Heart left ventricle (tissue), 16 donors: ENCODE results near the gene NOTUM. TPM values are rescaled to one million over a fixed set of nuclear protein-coding genes. Genes with fewer than 3 reads are reported as not detected.
A peak's percentile ranks its signal among the peaks of the same experiment; 100 is the strongest.

ENCODE experiments used
- ATAC-seq, 4 donors: fragments of 200-7000 bp; cut with Tn5 transposase; one replicate each; pipeline ENCODE4 v1.9.1; 2020 to 2022; ENCODE audit warnings: moderate library complexity in 4 of 4, mild to moderate bottlenecking in 3 of 4, moderate number of reproducible peaks in 1 of 4
- DNase-seq, 5 donors: peaks; one replicate each; pipeline ENCODE4 v3.0.0-alpha.2; 2020
- H3K27ac ChIP-seq, 12 donors: fragments of 200-600 bp; sonication (generic) in 4 of 12; one replicate each; pipeline versions ENCODE4 v1.5.0 to v1.8.0; 2016 to 2022; ENCODE audit warnings: mild to moderate bottlenecking in 2 of 12
- H3K27me3 ChIP-seq, 9 donors: fragments of 200-600 bp; sonication (generic) in 2 of 9; one replicate each; pipeline versions ENCODE4 v1.5.1 to v1.8.0; 2016 to 2022; ENCODE audit warnings: mild to moderate bottlenecking in 3 of 9
- H3K36me3 ChIP-seq, 9 donors: fragments of 200-600 bp; sonication (generic) in 2 of 9; one replicate each; pipeline versions ENCODE4 v1.5.0 to v1.8.0; 2018 to 2022; ENCODE audit warnings: mild to moderate bottlenecking in 2 of 9
- H3K4me1 ChIP-seq, 12 donors: fragments of 200-600 bp; sonication (generic) in 4 of 12; one replicate each; pipeline versions ENCODE4 v1.5.0 to v1.8.0; 2016 to 2022; ENCODE audit warnings: mild to moderate bottlenecking in 3 of 12
- H3K4me3 ChIP-seq, 12 donors: fragments of 200-600 bp; sonication (generic) in 4 of 12; one replicate each; pipeline versions ENCODE4 v1.5.0 to v1.8.0; 2017 to 2022; ENCODE audit warnings: mild to moderate bottlenecking in 9 of 12, moderate library complexity in 4 of 12
- H3K9me3 ChIP-seq, 12 donors: fragments of 200-600 bp; sonication (generic) in 4 of 12; one replicate each; pipeline versions ENCODE4 v1.5.0 to v1.8.0; 2016 to 2022; ENCODE audit warnings: mild to moderate bottlenecking in 1 of 12
- POLR2A ChIP-seq, 2 donors: fragments of 450-650 bp; IDR thresholded peaks; one replicate each; pipeline ENCODE4 v1.6.1; 2017; ENCODE audit warnings: antibody characterized with exemption in 2 of 2, mild to moderate bottlenecking in 2 of 2, moderate library complexity in 2 of 2
- WGBS, 4 donors: extraction: QIAGEN DNeasy Blood & Tissue Kit in 2 of 4; methylation state at CpG; one replicate each; pipeline versions ENCODE4 v1.1.5 to v1.1.7; 2013 to 2018; 5-methylcytosine and 5-hydroxymethylcytosine counted together
- intact Hi-C, 10 donors: fragments of 100-400 bp; cut with DNase I; formaldehyde crosslinking; loops; one replicate each; pipeline versions ENCODE4 v1.11.1 to v1.14.2; 2022
- polyA plus RNA-seq, 2 donors: library from polyadenylated mRNA; stranded (reverse); fragments of 200-250 nt; gene quantifications; one replicate each; pipeline ENCODE4 v1.2.3, GENCODE V29; 2013
- total RNA-seq, 9 donors: library from RNA; depleted of rRNA in 2 of 9; stranded (reverse); fragments of >200 nt in 2 of 9; fragmentation: NEBNext Ultra II Directional in 3 of 9; extraction: Animal tissue kit (Norgen Biotek cat#: 25700) in 3 of 9; gene quantifications; one replicate each; pipeline versions ENCODE4 v1.1.0 to v1.2.4, GENCODE V29; 2016 to 2023
- TF ChIP-seq, protein P1 (sequence below), 12 donors: fragments of 200-600 bp; sonication (generic) in 4 of 12; IDR thresholded peaks; one replicate each; pipeline versions ENCODE4 v1.5.0 to v1.8.0; 2018 to 2022; ENCODE audit warnings: antibody characterized with exemption in 12 of 12, mild to moderate bottlenecking in 5 of 12
- donor health status: ischemic (EF 13 %, LVEDD 7.1; RV severe dilation, severe dysfunction).
- donor health status: healthy with polysubstance abuse.
- donor health status: DM: no; HTN: yes; CAD: no.
- donor health status: DM: no; HTN: no; CAD: no.
- donor health status: ischemic (EF 25% LVEDD 6.9; RV normal size, moderate dysfunction).
- donor health status: ischemic (EF 25% LVEDD 5.7; RV mildly dilated, moderate dysfunction).
- donor health status: healthy.
- donor health status: DM: yes; HTN: yes; CAD: no.
- donor health status: ischemic (EF 35%, LVEDD 5.7; RV mildly dilated, moderate dysfunction).
- donor health status: nonischemic (EF 11% LVEDD 7.7; RV severe dilation, severe dysfunction).
- donor health status: DM: yes; HTN: yes; CAD: no.
- donor health status: PGD.
- donor health status: ischemic (EF 29% LVEDD 5.4; RV normal size, mild dysfunction).
- donor health status: nonischemic (EF 23%, LVEDD 6.1; RV moderate dilation, normal function).

Gene NOTUM
- total and polyA plus RNA-seq, 11 donors, result 0.25 to 1.6 (median 0.56) TPM; not detected in 3

DNA sequence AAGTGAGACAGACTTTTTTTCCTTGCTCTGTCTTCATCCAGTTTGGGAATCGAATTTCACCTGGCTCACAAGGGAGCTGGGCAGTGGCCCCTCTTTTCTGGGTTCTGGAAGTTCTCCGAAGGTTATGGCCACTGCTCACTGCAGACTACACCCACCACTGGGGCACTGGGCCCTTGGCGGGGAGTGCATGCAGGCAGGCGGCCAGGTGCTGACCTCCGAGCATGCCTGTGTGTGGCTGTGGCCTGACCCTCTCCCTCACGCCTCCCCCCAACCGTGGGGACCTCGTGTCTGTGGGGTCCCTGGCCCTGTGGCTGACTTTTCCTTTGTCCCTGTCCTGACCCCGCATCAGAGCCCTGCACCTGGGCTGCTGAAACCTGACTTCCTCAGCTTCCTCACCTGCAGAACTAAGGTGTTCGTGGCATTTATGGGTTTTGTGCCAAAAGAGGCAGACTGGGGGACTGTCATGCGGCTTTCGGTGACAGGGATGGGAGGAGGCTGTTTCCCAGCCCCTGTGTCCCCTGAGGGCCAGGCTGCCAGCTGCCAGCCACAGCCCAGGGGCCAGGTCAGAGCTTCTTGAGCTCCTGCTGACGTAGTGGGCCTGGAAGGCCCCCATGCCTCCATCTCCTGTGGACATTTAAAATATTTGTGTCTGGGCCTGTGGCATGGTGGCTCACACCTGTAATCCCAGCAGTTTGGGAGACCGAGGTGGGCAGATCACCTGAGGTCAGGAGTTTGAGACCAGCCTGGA, 37.9 kb upstream of the NOTUM start:
- no peaks in the 10 kb centered on the region for H3K27me3 ChIP-seq
- intact Hi-C loops, result no loop called here
- DNase-seq (no peak), ATAC-seq (no peak)
- 87 to 89% (median 88%) methylated on average over 11 to 14 of the region's 14 CpGs for WGBS, 4 donors
- peaks cover 0 to 15% (median 6%) of the 10 kb centered on the region in 9 donors for H3K36me3 ChIP-seq
- H3K4me3 ChIP-seq, result no peak overlapping the region
- no peak for TF ChIP-seq POLR2A (IDR thresholded peaks at IDR 0.05)
- no peaks in the 10 kb centered on the region for H3K9me3 ChIP-seq
- H3K27ac ChIP-seq, result no peak overlapping the region
- H3K4me1 ChIP-seq, result peaks cover 0 to 17% (median 7%) of the 10 kb centered on the region in 12 donors

DNA sequence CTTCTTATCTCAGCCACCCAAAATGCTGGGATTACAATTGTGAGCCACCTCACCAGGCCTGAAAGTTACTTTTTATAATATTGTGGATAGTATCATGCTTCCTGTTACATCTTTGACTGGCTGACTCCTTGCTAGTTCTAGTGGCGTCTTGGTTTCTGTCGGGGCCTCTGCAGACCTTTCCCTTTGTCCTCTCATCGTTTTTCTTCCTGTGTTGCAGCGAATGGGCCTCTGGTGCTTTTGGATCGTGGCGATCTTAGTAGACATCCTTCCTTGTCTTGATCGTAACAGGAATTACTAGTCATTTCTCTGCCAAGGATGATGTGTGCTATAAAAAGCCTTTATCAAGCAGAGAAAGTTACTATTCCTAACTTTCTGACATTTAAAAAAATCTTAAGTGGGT, 37.2 kb upstream of the NOTUM start:
- no peak for TF ChIP-seq POLR2A (IDR thresholded peaks at IDR 0.05)
- TF ChIP-seq, protein P1, sequence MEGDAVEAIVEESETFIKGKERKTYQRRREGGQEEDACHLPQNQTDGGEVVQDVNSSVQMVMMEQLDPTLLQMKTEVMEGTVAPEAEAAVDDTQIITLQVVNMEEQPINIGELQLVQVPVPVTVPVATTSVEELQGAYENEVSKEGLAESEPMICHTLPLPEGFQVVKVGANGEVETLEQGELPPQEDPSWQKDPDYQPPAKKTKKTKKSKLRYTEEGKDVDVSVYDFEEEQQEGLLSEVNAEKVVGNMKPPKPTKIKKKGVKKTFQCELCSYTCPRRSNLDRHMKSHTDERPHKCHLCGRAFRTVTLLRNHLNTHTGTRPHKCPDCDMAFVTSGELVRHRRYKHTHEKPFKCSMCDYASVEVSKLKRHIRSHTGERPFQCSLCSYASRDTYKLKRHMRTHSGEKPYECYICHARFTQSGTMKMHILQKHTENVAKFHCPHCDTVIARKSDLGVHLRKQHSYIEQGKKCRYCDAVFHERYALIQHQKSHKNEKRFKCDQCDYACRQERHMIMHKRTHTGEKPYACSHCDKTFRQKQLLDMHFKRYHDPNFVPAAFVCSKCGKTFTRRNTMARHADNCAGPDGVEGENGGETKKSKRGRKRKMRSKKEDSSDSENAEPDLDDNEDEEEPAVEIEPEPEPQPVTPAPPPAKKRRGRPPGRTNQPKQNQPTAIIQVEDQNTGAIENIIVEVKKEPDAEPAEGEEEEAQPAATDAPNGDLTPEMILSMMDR (IDR thresholded peaks at IDR 0.05), result no peak
- intact Hi-C loops, result no loop called here
- H3K9me3 ChIP-seq, result no peaks in the 10 kb centered on the region
- DNase-seq (no peak), ATAC-seq (no peak)
- H3K36me3 ChIP-seq, result peaks cover 0 to 15% (median 6%) of the 10 kb centered on the region in 9 donors
- WGBS, 4 donors, result 67 to 80% (median 71%) methylated on average over 7 of the region's 7 CpGs
- H3K27me3 ChIP-seq, result no peaks in the 10 kb centered on the region
- no peak overlapping the region for H3K4me3 ChIP-seq
- H3K4me1 ChIP-seq, result peaks cover 0 to 10% (median 2%) of the 10 kb centered on the region in 12 donors
- no peak overlapping the region for H3K27ac ChIP-seq

DNA sequence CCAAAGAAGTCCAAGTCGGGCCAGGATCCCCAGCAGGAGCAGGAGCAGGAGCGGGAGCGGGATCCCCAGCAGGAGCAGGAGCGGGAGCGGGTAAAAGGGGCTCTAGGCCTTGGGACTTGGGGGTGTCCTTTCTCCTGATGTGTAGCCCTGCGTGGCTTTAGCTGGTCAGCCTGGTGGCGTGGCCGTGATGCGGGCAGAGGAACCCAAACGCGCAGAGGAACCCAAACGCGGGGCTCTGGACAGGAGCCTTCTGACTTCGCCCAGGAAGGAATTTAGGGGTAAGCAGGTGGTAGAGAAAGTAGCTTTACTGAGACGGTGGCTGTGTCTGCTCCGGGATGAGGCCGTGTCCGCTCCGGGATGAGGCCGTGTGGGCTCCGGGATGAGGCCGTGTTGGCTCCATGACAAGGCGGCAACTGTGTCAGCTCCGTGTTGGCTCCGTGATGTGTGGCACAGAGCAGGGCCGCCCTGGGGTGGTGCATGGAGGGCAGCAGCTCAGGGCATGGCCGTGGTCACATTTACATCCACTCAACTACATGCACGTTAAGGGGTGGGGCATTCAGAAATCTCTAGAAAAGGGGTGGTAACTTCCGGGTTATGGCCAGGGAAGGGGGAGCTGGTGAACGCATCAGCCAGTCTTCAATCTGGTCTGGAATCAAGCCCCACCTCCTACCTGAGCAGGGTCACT, 35.9 kb upstream of the NOTUM start:
- intact Hi-C loops, result no loop called here
- Histone ChIP-seq H3K9me3 (no peaks in the 10 kb centered on the region), H3K27ac (no peak overlapping the region), H3K4me1 (peaks cover 0 to 11% (median 7%) of the 10 kb centered on the region in 12 donors), H3K27me3 (no peaks in the 10 kb centered on the region), H3K4me3 (no peak overlapping the region), H3K36me3 (peaks cover 0 to 15% (median 6%) of the 10 kb centered on the region in 9 donors)
- ATAC-seq, result no peak
- DNase-seq, result peak in 1 of 5 donors; percentile 61
- no peak for TF ChIP-seq POLR2A (IDR thresholded peaks at IDR 0.05)
- TF ChIP-seq, protein P1 (IDR thresholded peaks at IDR 0.05), result no peak
- WGBS, 4 donors, result 95 to 96% (median 95%) methylated on average over 29 to 30 of the region's 30 CpGs

DNA sequence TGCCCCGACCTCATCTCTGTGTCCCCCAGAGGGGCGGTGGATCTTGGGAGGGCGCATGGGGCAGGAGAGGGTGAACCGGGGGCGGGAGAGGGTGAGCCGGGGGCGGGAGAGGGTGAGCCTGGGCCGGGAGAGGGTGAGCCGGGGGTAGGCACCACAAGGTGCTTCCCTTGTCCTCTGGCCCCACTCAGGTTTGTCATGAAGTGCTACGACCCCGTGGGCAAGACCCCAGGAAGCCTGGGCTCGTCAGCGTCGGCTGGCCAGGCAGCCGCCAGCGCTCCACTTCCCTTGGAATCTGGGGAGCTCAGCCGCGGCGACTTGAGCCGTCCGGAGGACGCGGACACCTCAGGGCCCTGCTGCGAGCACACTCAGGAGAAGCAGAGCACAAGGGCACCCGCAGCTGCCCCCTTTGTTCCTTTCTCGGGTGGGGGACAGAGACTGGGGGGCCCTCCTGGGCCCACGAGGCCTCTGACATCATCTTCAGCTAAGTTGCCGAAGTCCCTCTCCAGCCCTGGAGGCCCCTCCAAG, 35.3 kb upstream of the NOTUM start:
- ATAC-seq, result no peak
- peaks cover 0 to 17% (median 9%) of the 10 kb centered on the region in 12 donors for H3K4me1 ChIP-seq
- intact Hi-C loops, result no loop called here
- no peaks in the 10 kb centered on the region for H3K27me3 ChIP-seq
- H3K36me3 ChIP-seq, result peaks cover 0 to 15% (median 6%) of the 10 kb centered on the region in 9 donors
- DNase-seq, result peak in 1 of 5 donors; percentile 60
- no peak overlapping the region for H3K27ac ChIP-seq
- no peak overlapping the region for H3K4me3 ChIP-seq
- 90 to 93% (median 91%) methylated on average over 25 to 28 of the region's 28 CpGs for WGBS, 4 donors
- TF ChIP-seq, protein P1 (IDR thresholded peaks at IDR 0.05), result no peak
- no peak for TF ChIP-seq POLR2A (IDR thresholded peaks at IDR 0.05)
- H3K9me3 ChIP-seq, result no peaks in the 10 kb centered on the region
